Nephron progenitor cell (in vitro differentiated cells): ENCODE results near the gene DCDC1.
A peak's percentile ranks its signal among the peaks of the same experiment; 100 is the strongest.

Experiments used
- DNase-seq: peaks from one replicate; pipeline ENCODE4 v3.0.0; 2021
- H3K27ac Mint-ChIP-seq: 2 replicates; pipeline ENCODE4 v1.8.0; 2021; ENCODE audit warnings: mild to moderate bottlenecking, moderate library complexity, mixed read lengths
- H3K27me3 Mint-ChIP-seq: 2 replicates; pipeline ENCODE4 v1.8.0; 2021; ENCODE audit warnings: mild to moderate bottlenecking, low read depth, mixed read lengths; ENCODE audit not compliant: poor library complexity
- H3K36me3 Mint-ChIP-seq: 2 replicates; pipeline ENCODE4 v1.8.0; 2021; ENCODE audit warnings: low read depth, mixed read lengths
- H3K4me1 Mint-ChIP-seq: 2 replicates; pipeline ENCODE4 v1.8.0; 2021; ENCODE audit warnings: mixed read lengths
- H3K4me3 Mint-ChIP-seq: 2 replicates; pipeline ENCODE4 v1.8.0; 2021; ENCODE audit warnings: mild to moderate bottlenecking, moderate library complexity, mixed read lengths
- H3K9me3 Mint-ChIP-seq: 2 replicates; pipeline ENCODE4 v1.8.0; 2021; ENCODE audit warnings: mild to moderate bottlenecking, moderate library complexity, mixed read lengths
- TF ChIP-seq, protein P1 (sequence below): fragments of 200-600 bp; sonication (generic); IDR thresholded peaks from 2 replicates; pipeline ENCODE4 v1.5.0; 2021; ENCODE audit warnings: antibody characterized with exemption

The DCDC1 gene

DNA sequence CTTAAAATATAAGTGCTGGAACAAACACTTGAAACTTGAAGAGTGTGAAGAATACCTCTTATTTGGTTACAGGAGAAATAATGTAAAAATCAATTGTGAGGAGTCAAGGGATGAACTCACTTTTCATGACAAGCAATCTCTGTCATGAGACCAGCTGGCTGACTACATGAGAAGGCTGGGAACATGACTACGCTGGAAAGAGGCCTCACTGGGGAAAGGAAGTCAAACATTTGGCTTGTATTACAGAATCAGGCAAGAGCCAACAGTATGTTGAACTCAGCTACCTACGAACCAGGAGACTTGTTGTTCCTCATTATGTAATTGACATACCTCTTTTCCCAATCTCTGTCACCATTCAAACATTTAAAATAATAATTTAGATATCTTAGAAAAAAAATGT lies 14.4 kb downstream of the DCDC1 start:
- Mint-ChIP-seq H3K27ac (no peak overlapping the region), H3K9me3 (no peaks in the 10 kb centered on the region), H3K36me3 (no peaks in the 10 kb centered on the region), H3K4me1 (no peaks in the 10 kb centered on the region), H3K27me3 (peaks cover 4% of the 10 kb centered on the region), H3K4me3 (no peak overlapping the region)
- TF ChIP-seq, protein P1, sequence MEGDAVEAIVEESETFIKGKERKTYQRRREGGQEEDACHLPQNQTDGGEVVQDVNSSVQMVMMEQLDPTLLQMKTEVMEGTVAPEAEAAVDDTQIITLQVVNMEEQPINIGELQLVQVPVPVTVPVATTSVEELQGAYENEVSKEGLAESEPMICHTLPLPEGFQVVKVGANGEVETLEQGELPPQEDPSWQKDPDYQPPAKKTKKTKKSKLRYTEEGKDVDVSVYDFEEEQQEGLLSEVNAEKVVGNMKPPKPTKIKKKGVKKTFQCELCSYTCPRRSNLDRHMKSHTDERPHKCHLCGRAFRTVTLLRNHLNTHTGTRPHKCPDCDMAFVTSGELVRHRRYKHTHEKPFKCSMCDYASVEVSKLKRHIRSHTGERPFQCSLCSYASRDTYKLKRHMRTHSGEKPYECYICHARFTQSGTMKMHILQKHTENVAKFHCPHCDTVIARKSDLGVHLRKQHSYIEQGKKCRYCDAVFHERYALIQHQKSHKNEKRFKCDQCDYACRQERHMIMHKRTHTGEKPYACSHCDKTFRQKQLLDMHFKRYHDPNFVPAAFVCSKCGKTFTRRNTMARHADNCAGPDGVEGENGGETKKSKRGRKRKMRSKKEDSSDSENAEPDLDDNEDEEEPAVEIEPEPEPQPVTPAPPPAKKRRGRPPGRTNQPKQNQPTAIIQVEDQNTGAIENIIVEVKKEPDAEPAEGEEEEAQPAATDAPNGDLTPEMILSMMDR = no peak
- no peak for DNase-seq

DNA sequence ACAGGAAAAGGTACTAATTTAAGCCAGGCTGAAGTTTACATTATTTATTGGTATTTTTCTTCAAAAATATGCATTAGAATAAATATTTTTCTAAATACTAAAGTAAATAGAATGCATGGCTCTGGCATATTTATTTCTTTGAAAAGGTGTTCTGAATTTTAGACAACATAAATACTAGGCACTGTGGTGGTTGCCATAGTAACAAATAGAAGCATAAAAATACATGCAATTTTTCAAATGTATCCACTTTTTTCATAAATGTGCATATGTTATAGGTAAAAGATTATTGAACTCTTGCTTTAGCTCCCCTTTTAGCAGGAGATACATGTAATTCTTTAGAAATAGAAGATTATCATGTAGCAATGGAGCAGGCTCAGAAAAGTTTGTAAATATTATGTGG lies 18.4 kb downstream of the DCDC1 start:
- H3K9me3 Mint-ChIP-seq = no peaks in the 10 kb centered on the region
- H3K4me1 Mint-ChIP-seq = no peaks in the 10 kb centered on the region
- H3K36me3 Mint-ChIP-seq = no peaks in the 10 kb centered on the region
- TF ChIP-seq, protein P1 = no peak
- H3K27ac Mint-ChIP-seq = no peak overlapping the region
- DNase-seq = no peak
- H3K27me3 Mint-ChIP-seq = no peaks in the 10 kb centered on the region
- H3K4me3 Mint-ChIP-seq = no peak overlapping the region

DNA sequence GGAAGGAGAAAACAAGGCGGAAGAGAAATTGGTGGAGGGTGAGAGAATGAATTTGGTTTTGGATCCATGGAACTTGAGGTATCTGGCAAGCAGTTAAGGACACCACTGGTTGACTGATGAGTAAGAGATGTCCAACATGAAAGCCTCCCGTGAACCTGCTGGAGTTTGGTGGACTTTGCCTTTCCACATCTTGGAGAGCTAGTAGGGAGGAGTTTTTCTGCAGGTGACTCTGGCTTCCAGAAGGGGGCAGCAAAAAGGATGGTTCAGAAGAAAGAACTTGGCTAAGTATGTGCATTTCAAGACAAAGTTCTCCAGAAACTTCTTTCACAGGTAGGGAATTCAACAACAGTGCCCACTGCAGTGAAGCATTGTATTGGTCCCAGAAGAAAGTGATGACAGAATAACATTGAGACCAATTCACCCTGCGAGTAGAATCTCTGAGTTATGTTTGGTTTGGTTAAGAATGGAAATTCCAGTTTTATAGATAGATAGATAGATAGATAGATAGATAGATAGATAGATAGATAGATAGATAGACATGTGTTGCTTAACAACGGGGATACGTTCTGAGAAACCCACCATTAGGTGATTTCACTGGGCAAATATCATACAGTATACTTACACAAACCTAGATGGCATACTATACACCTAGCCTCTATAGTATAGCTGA lies 28.5 kb downstream of the DCDC1 start:
- no peaks in the 10 kb centered on the region for H3K9me3 Mint-ChIP-seq
- no peak overlapping the region for H3K27ac Mint-ChIP-seq
- no peaks in the 10 kb centered on the region for H3K36me3 Mint-ChIP-seq
- no peaks in the 10 kb centered on the region for H3K27me3 Mint-ChIP-seq
- no peaks in the 10 kb centered on the region for H3K4me1 Mint-ChIP-seq
- no peak overlapping the region for H3K4me3 Mint-ChIP-seq
- peak; percentile 8 for DNase-seq
- TF ChIP-seq, protein P1 = peak; percentile 49

DNA sequence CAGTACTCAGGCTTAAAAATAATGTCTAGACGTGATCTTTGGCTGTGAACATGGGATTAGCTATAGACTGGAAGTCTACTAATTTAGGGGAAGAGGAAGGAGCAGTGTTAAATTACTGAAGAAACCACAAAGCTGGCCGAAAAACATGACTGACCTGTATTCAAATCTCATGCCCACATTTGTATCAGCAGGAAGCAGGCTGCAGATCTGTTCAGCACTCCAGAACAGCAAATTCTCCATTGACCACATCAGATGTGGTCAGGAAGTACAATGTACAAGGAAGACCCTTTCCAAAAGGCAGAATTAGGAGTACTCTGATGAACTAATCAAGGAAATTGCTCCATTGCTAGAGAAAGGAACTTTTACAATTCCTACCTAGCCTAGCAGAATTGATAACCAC lies 31.7 kb downstream of the DCDC1 start:
- TF ChIP-seq, protein P1 = no peak
- Mint-ChIP-seq H3K27me3 (no peaks in the 10 kb centered on the region), H3K27ac (no peak overlapping the region), H3K4me1 (no peaks in the 10 kb centered on the region), H3K9me3 (peaks cover 15% of the 10 kb centered on the region), H3K36me3 (peaks cover 10% of the 10 kb centered on the region), H3K4me3 (no peak overlapping the region)
- DNase-seq = no peak

DNA sequence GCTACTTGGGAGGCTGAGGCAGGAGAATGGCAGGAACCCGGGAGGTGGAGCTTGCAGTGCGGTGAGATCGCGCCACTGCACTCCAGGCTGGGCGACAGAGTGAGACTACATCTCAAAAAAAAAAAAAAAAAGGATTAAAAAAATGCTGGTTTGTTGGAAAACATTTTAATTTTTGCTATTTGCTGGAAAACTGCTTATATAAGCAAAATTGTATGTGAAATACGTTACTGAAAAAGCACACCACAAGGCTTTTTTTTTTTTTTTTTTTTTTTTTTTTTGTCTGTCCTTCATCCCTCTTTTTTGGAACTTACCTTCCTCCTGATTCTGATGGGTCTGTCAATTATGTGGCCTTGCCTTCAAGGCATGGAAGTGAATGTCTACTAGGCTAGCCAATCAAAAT lies 40.8 kb downstream of the DCDC1 start:
- no peak overlapping the region for H3K27ac Mint-ChIP-seq
- H3K36me3 Mint-ChIP-seq = peaks cover under 1% of the 10 kb centered on the region
- no peak for DNase-seq
- no peaks in the 10 kb centered on the region for H3K27me3 Mint-ChIP-seq
- TF ChIP-seq, protein P1 = no peak
- peaks cover 23% of the 10 kb centered on the region for H3K9me3 Mint-ChIP-seq
- H3K4me1 Mint-ChIP-seq = no peaks in the 10 kb centered on the region
- no peak overlapping the region for H3K4me3 Mint-ChIP-seq

DNA sequence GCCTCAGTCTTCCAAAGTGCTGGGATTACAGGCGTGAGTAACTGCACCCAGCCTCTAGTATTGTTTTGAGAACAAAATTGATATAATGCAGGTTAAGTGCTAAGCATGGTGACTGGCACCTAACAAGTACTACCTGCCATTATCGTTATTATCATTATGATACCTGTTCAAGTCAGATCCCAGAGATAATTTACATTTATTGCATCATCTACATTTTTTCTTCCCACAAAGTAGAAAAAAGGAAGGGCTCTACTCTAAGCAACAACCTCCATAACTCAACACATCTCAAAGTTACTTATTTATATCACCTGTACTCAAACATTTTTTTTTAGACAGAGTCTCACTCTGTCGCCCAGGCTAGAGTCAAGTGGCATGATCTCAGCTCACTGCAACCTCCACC lies 42.1 kb downstream of the DCDC1 start:
- H3K9me3 Mint-ChIP-seq = peaks cover 26% of the 10 kb centered on the region
- no peak for DNase-seq
- TF ChIP-seq, protein P1 = no peak
- H3K36me3 Mint-ChIP-seq = peaks cover under 1% of the 10 kb centered on the region
- H3K27ac Mint-ChIP-seq = no peak overlapping the region
- no peaks in the 10 kb centered on the region for H3K4me1 Mint-ChIP-seq
- H3K4me3 Mint-ChIP-seq = no peak overlapping the region
- no peaks in the 10 kb centered on the region for H3K27me3 Mint-ChIP-seq
